Mesendoderm (in vitro differentiated cells): ENCODE measurements around the gene PLCL2. TPM values are rescaled to one million over a fixed set of nuclear protein-coding genes. Genes with fewer than 3 reads are reported as not detected.
A peak's percentile ranks its signal among the peaks of the same experiment; 100 is the strongest.

Experiments
- DNase-seq: peaks from one replicate; pipeline ENCODE4 v3.0.0; 2013
- H2AK5ac ChIP-seq: 2 replicates; pipeline ENCODE4 v1.6.1; 2013; ENCODE audit warnings: low read length, inconsistent platforms
- H2BK120ac ChIP-seq: 2 replicates; pipeline ENCODE4 v1.6.1; 2013; ENCODE audit warnings: low read depth, mild to moderate bottlenecking, low read length, moderate library complexity, mixed read lengths
- H2BK15ac ChIP-seq: replicated peaks from 2 replicates; pipeline ENCODE4 v1.6.1; 2013; ENCODE audit warnings: low read depth, mild to moderate bottlenecking, moderate library complexity
- H2BK5ac ChIP-seq: 2 replicates; pipeline ENCODE4 v1.6.1; 2013; ENCODE audit warnings: low read length, inconsistent platforms
- H3K18ac ChIP-seq: 2 replicates; pipeline ENCODE4 v1.6.1; 2013; ENCODE audit warnings: mild to moderate bottlenecking, low read length, mixed read lengths
- H3K23ac ChIP-seq: one replicate; pipeline ENCODE4 v1.6.1; 2013; ENCODE audit warnings: low read length
- H3K27ac ChIP-seq: 2 replicates; pipeline ENCODE4 v1.5.1; 2013; ENCODE audit warnings: low read depth, mild to moderate bottlenecking, inconsistent platforms, low read length, moderate library complexity
- H3K27me3 ChIP-seq: 2 replicates; pipeline ENCODE4 v1.6.1; 2013; ENCODE audit warnings: low read length, control low read depth, mild to moderate bottlenecking, inconsistent platforms; ENCODE audit not compliant: insufficient read depth, poor library complexity
- H3K36me3 ChIP-seq: 2 replicates; pipeline ENCODE4 v1.6.1; 2013; ENCODE audit warnings: low read length, inconsistent platforms; ENCODE audit not compliant: control insufficient read depth, insufficient read depth
- H3K4ac ChIP-seq: one replicate; pipeline ENCODE4 v1.6.1; 2013; ENCODE audit warnings: low read depth, mild to moderate bottlenecking, low read length, moderate library complexity
- H3K4me1 ChIP-seq: 2 replicates; pipeline ENCODE4 v1.6.1; 2013; ENCODE audit warnings: low read depth, low read length, inconsistent platforms; ENCODE audit not compliant: control insufficient read depth
- H3K4me2 ChIP-seq: 2 replicates; pipeline ENCODE4 v1.6.1; 2013; ENCODE audit warnings: low read length
- H3K4me3 ChIP-seq: 2 replicates; pipeline ENCODE4 v1.5.1; 2013; ENCODE audit warnings: mild to moderate bottlenecking, low read length
- H3K56ac ChIP-seq: one replicate; pipeline ENCODE4 v1.6.1; 2013; ENCODE audit warnings: low read length
- H3K79me1 ChIP-seq: 2 replicates; pipeline ENCODE4 v1.6.1; 2013; ENCODE audit warnings: low read length, inconsistent platforms
- H3K79me2 ChIP-seq: 2 replicates; pipeline ENCODE4 v1.6.1; 2013; ENCODE audit warnings: mild to moderate bottlenecking, low read length; ENCODE audit not compliant: control insufficient read depth, insufficient read depth
- H3K9ac ChIP-seq: 2 replicates; pipeline ENCODE4 v1.6.1; 2013; ENCODE audit warnings: low read length, inconsistent platforms
- H4K5ac ChIP-seq: one replicate; pipeline ENCODE4 v1.6.1; 2013; ENCODE audit warnings: low read length
- H4K8ac ChIP-seq: one replicate; pipeline ENCODE4 v1.6.1; 2013; ENCODE audit warnings: low read depth, mild to moderate bottlenecking, control low read depth, low read length, moderate library complexity
- WGBS: extraction: QIAGEN DNeasy Blood & Tissue Kit; methylation state at CpG from one replicate; pipeline ENCODE4 v1.1.7; 2013; ENCODE audit warnings: low lambda C conversion rate, missing lambda C conversion rate; ENCODE audit not compliant: insufficient coverage; ENCODE audit errors: extremely low coverage; 5-methylcytosine and 5-hydroxymethylcytosine counted together
- polyA plus RNA-seq, 2 experiments: library from polyadenylated mRNA; stranded (reverse); fragments of 200-250 nt; gene quantifications; one replicate each; pipeline ENCODE4 v1.2.3, GENCODE V29; 2013

The PLCL2 gene
- 0.95 TPM for polyA plus RNA-seq (2013, experiment 1 of 2)
- polyA plus RNA-seq (2013, experiment 2 of 2), result 0.91 TPM

DNA sequence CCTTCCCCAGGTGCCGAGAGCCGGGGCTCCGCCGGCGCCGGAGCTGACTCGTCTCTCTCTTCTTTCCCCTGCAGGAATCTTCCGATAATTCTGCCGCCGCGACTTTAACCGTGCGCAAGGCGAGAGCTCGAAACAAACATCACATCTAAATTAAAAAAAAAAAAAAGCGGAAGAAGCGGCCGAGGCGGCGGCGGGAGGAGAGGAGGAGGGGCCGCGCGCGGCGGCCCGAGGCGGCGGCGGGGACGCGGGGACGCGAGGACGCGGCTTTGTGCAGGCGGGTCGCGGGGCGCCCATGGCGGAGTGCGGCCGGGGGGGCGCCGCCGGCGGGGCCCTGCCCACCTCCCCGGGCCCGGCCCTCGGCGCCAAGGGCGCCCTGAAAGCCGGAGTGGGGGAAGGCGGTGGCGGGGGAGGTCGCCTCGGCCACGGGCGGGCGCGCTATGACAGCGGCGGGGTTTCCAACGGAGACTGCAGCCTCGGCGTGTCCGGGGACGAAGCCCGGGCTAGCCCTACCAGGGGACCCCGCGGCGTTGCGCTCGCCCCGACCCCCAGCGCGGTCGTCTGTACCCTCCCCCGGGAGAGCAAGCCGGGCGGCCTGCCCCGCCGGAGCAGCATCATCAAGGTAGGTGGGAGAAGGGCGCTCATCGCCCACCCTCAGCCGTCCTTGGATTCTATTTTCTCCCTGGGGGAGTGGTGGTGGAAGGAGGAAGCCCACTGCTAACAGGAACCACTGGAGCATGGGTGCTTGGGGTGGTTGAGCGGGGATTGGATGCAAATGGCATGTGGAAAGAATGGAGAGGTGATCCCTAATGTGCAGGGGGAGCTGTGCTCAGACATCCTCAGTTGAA, at the start of gene PLCL2:
Gene PLCL2, plus strand, starts transcription at position 208 of the 845 bp plus-strand sequence. Its CDS starts 85 bp downstream, at position 293.
- Histone ChIP-seq H3K79me2 (no peaks in the 10 kb centered on the region), H3K56ac (peak within 1 kb of the TSS; percentile 74), H3K4ac (peak within 1 kb of the TSS; percentile 46), H3K79me1 (no peaks in the 10 kb centered on the region), H3K4me3 (peak within 1 kb of the TSS; percentile 57), H2AK5ac (no peak within 1 kb of the TSS), H3K27ac (no peak within 1 kb of the TSS), H3K27me3 (peaks cover 4% of the 10 kb centered on the region), H3K36me3 (no peaks in the 10 kb centered on the region), H4K5ac (no peak within 1 kb of the TSS), H2BK120ac (no peak within 1 kb of the TSS), H3K4me1 (no peaks in the 10 kb centered on the region), H2BK5ac (no peak within 1 kb of the TSS), H3K9ac (peak within 1 kb of the TSS; percentile 63), H3K23ac (no peak within 1 kb of the TSS), H3K18ac (peak within 1 kb of the TSS; percentile 89), H2BK15ac (no peak within 1 kb of the TSS), H3K4me2 (peak within 1 kb of the TSS; percentile 61), H4K8ac (no peak within 1 kb of the TSS)
- DNase-seq, result peak; percentile 59
- no CpG with 5 or more reads among the region's 87 CpGs for WGBS

DNA sequence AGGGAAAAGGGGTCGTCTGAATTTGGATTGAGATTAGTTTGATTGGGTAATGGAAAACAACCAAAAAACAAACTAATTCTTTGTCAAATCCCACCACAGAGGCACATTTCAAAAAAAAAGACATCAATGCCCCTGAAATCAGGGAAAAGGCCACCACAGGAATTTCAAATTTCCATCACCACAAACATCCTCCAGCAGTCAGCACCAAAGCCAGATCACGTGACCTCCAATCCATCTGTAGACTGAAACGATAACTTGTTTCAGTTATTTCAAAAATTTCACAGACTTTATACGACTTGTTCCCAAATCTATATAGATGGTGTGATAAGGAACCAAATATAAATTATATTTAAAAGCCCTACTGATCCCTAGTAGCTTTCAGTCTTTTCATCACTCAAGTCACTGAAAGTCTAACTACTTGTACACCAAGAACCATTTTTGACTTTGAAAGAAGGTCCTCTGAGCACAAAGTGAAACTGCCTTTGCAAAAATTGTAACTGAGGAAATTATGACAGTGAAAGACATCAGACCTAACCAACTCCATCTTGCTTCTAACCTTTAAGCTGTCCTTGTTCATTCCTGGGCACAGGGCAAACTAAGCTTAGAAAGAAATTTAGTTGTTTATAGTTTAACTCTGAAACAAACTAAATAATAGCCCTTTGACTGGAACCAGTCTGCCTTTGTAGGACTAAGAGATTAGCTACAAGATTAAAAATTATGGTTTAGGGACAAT, 48.1 kb upstream of the PLCL2 start:
- Histone ChIP-seq H3K56ac (no peak overlapping the region), H3K4me3 (no peak overlapping the region), H3K36me3 (no peaks in the 10 kb centered on the region), H3K9ac (no peak overlapping the region), H3K79me1 (no peaks in the 10 kb centered on the region), H3K18ac (no peak overlapping the region), H2BK15ac (no peak overlapping the region), H2BK120ac (no peak overlapping the region), H3K4ac (no peak overlapping the region), H3K79me2 (no peaks in the 10 kb centered on the region), H2BK5ac (no peak overlapping the region), H3K27me3 (no peaks in the 10 kb centered on the region), H4K5ac (no peak overlapping the region), H3K27ac (no peak overlapping the region), H3K4me1 (no peaks in the 10 kb centered on the region), H2AK5ac (no peak overlapping the region), H3K23ac (no peak overlapping the region), H3K4me2 (no peak overlapping the region), H4K8ac (no peak overlapping the region)
- WGBS, result 100% methylated on average over 1 of the region's 4 CpGs
- no peak for DNase-seq

DNA sequence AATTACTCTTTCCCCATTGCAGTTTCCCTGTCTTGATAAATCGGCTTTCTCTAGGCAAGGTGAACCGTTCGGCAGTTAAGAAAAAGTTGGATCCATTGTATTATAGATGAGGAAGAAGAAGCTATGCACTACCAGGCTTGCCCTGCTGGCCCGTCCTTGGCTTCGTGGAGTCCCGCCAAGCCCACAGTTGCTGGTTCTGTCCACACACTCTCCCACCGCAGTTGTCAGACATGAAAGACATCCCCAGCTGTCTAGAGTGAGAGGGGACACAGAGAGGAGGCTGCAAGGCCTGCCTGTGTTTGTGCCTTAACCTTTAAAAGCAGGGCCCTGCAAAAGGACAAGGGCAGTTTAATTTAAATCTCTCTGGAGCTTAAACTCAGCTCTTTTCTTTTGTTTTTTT, 47.2 kb upstream of the PLCL2 start:
- Histone ChIP-seq H2BK120ac (no peak overlapping the region), H3K4me2 (no peak overlapping the region), H3K9ac (no peak overlapping the region), H3K36me3 (no peaks in the 10 kb centered on the region), H3K79me1 (no peaks in the 10 kb centered on the region), H3K4me3 (no peak overlapping the region), H3K23ac (no peak overlapping the region), H3K79me2 (no peaks in the 10 kb centered on the region), H3K4ac (no peak overlapping the region), H3K27ac (no peak overlapping the region), H2BK15ac (no peak overlapping the region), H4K8ac (no peak overlapping the region), H3K27me3 (no peaks in the 10 kb centered on the region), H3K56ac (no peak overlapping the region), H2AK5ac (no peak overlapping the region), H2BK5ac (no peak overlapping the region), H3K18ac (no peak overlapping the region), H4K5ac (no peak overlapping the region), H3K4me1 (no peaks in the 10 kb centered on the region)
- DNase-seq, result no peak
- no CpG with 5 or more reads among the region's 7 CpGs for WGBS

DNA sequence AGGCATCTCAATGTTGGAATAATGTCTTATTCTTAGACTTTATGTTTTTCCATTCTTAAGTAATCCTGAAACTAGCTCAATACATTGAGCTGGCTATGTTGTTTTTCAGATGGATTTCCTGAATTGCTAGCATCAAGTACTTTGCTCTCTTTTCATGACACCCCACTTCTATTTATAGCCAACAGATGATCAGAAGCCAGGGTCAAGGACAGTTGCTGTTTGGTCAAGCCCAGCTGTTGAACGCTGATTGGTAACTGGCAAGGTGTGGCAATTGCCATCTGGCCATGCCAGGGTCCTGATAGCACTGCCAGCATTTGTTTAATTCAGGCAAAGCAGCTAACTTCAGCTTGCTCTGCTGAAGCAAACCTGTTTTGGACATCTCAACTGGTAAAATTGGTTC, 46.2 kb upstream of the PLCL2 start:
- Histone ChIP-seq H3K23ac (no peak overlapping the region), H3K4ac (no peak overlapping the region), H4K8ac (no peak overlapping the region), H3K79me2 (no peaks in the 10 kb centered on the region), H3K27ac (no peak overlapping the region), H3K4me2 (no peak overlapping the region), H2BK15ac (no peak overlapping the region), H4K5ac (no peak overlapping the region), H3K4me1 (no peaks in the 10 kb centered on the region), H3K27me3 (no peaks in the 10 kb centered on the region), H3K36me3 (no peaks in the 10 kb centered on the region), H3K79me1 (no peaks in the 10 kb centered on the region), H3K18ac (no peak overlapping the region), H2AK5ac (no peak overlapping the region), H3K56ac (no peak overlapping the region), H3K9ac (no peak overlapping the region), H2BK120ac (no peak overlapping the region), H2BK5ac (no peak overlapping the region), H3K4me3 (no peak overlapping the region)
- no CpG with 5 or more reads among the region's 1 CpG for WGBS
- DNase-seq, result no peak

DNA sequence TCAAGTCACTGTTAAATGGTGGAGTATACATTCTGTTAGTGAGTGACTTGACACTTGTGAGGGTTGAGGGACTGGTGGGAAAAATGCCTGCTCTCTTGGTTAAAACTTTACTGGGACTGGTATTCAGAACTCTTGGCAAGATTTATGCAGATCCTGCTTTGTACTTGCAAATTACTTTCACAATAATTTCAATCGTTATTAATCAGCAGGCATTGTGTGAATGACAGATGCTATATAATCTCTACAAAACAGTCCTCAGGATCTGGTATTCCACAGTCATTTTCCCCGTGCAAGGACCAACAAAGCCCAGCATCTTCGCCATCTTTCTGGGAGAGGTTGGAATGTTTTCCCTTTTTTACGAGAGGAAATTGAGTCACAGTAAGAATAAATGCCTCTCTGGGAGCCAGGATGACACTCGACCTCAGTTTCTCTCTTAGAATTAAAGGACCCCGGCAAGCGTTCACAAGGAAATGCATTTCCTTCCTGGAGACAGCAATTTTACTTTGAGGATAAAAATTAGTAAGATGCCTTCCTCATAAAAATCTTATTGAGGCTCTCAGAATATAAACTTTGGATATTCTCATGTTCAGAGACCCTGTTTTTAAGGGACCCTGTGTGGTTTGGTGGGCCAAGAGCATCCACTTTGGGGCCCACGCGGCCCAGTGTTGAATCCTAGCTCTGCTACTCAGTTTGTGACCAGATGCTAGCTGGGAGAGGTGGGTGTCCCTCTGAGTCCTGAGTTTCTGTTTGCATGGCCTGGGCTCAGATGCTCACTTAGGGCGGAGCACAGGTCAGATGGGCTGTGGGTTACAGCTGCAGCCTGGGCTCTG, 45.3 kb upstream of the PLCL2 start:
- Histone ChIP-seq H3K36me3 (no peaks in the 10 kb centered on the region), H2BK5ac (no peak overlapping the region), H3K4me1 (no peaks in the 10 kb centered on the region), H4K5ac (no peak overlapping the region), H2BK120ac (no peak overlapping the region), H3K4me2 (no peak overlapping the region), H3K4me3 (no peak overlapping the region), H2BK15ac (no peak overlapping the region), H3K4ac (no peak overlapping the region), H3K27ac (no peak overlapping the region), H3K27me3 (no peaks in the 10 kb centered on the region), H3K79me2 (no peaks in the 10 kb centered on the region), H3K23ac (no peak overlapping the region), H4K8ac (no peak overlapping the region), H3K9ac (no peak overlapping the region), H2AK5ac (no peak overlapping the region), H3K18ac (no peak overlapping the region), H3K79me1 (no peaks in the 10 kb centered on the region), H3K56ac (no peak overlapping the region)
- DNase-seq, result no peak
- no CpG with 5 or more reads among the region's 10 CpGs for WGBS
